GM19025 (cell line): Measurements from ENCODE around the gene ZMIZ1.
"Not testable (repeated sequence)": the region's sequence is repeated elsewhere in the genome, so short reads cannot be mapped to it uniquely, and the experiment has no call there.

Experiments used
- ATAC-seq: cut with Tn5 transposase; IDR thresholded peaks from one replicate; pipeline ENCODE4 v1.9.1; 2021; ENCODE audit warnings: mild to moderate bottlenecking, low read depth, moderate library complexity; ENCODE audit not compliant: unreplicated experiment

ZMIZ1 gene

GRCh38 chr10:79270466-79271246 is 201.9 kb downstream of the ZMIZ1 start:
- no peak for ATAC-seq

- ATAC-seq = no peak
Observed at GRCh38 chr10:79272353-79272752, 203.6 kb downstream of the ZMIZ1 start.

- no peak for ATAC-seq
Observed at GRCh38 chr10:79273604-79274003, 204.8 kb downstream of the ZMIZ1 start.

GRCh38 chr10:79274279-79275104 is 205.7 kb downstream of the ZMIZ1 start:
- no peak for ATAC-seq

- ATAC-seq = no peak
Observed at GRCh38 chr10:79275105-79275430, 206.3 kb downstream of the ZMIZ1 start.

- ATAC-seq = no peak
Observed at GRCh38 chr10:79275431-79275851, 206.7 kb downstream of the ZMIZ1 start.

GRCh38 chr10:79277579-79278269 is 209.0 kb downstream of the ZMIZ1 start:
- ATAC-seq = no peak

- ATAC-seq = not testable (repeated sequence)
Observed at GRCh38 chr10:79279047-79279446, 210.3 kb downstream of the ZMIZ1 start.

GRCh38 chr10:79280956-79281355 is 212.2 kb downstream of the ZMIZ1 start:
- ATAC-seq = no peak

GRCh38 chr10:79282388-79282787 is 213.6 kb downstream of the ZMIZ1 start:
- no peak for ATAC-seq

GRCh38 chr10:79283616-79284015 is 214.8 kb downstream of the ZMIZ1 start:
- ATAC-seq = no peak

- ATAC-seq = no peak
Observed at GRCh38 chr10:79284158-79284871, 215.5 kb downstream of the ZMIZ1 start.

- ATAC-seq = peak; percentile 59
Observed at GRCh38 chr10:79285315-79286197, 216.8 kb downstream of the ZMIZ1 start.

- ATAC-seq = peak; percentile 75
Observed at GRCh38 chr10:79286318-79286951, 217.7 kb downstream of the ZMIZ1 start.

GRCh38 chr10:79287973-79288723 is 219.4 kb downstream of the ZMIZ1 start:
- ATAC-seq = no peak

GRCh38 chr10:79289801-79290200 is 221.0 kb downstream of the ZMIZ1 start:
- ATAC-seq = no peak

GRCh38 chr10:79292026-79292766 is 223.4 kb downstream of the ZMIZ1 start:
- ATAC-seq = no peak
